ENCODE measurements around the gene COP1.

Gene COP1

GRCh38 chr1:176198413-176198812 is 8.7 kb downstream of the COP1 start:
- DNase-seq = no peak

- no peak for DNase-seq
These were observed 10.4 kb downstream of the COP1 start for GRCh38 chr1:176196728-176197127.

DNA sequence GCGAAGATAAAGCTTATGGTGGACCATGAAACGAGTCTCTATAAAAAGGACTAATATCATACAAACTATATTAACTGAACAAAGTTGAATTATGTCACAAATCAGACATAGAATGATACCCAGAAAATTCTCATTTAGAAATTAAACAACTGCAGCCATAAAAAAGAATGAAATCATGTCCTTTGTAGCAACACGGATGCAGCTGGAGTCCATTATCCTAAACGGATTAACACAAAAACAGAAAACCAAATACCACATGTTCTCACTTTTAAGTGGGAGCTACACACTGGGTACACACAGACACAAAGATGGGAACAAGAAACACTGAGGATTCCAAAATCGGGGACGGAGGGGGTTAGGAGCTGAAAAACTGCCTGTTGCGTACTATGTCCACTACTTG is 11.5 kb downstream of the COP1 start:
- DNase-seq = no peak

- no peak for DNase-seq
These were observed 13.4 kb downstream of the COP1 start for GRCh38 chr1:176193663-176194062.

DNA sequence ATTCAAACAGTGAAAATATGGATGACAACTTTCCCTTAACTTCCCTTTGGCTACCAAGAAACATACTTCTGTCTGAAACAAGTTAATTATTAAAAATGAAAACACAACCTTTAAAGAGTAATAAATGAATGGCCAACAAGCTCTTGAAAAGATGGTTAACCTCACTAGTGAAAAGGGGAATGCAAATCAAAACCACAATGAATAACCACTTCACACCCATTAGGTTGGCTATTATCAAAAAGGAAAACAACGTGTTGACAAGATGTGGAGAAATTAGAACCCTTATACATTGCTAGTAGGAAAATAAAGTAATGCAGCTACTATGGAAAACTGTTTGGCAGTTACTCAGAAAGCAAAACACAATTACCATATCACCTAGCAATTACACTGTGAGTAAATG is 14.1 kb downstream of the COP1 start:
- DNase-seq = no peak

GRCh38 chr1:176188604-176189003 is 18.5 kb downstream of the COP1 start:
- no peak for DNase-seq

- no peak for DNase-seq
These were observed 20.1 kb downstream of the COP1 start for GRCh38 chr1:176187001-176187400.

DNA sequence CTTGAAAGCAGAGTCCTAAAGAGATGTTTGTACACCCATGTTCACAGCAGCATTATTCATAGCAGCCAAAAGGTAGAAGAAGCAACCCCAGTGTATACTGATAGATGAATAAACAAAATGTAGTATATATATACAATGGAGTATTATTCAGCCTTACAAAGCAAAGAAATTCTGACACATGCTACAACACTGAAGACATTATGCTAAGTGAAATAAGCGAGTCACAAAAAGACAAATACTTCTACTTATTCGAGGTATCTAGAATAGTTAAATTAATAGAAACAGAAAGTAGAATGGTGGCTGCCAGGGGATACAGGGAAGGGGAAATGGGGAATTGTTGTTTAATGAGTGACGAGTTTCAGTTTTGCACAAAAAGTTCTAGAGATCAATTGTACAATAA is 23.5 kb downstream of the COP1 start:
- no peak for DNase-seq

DNA sequence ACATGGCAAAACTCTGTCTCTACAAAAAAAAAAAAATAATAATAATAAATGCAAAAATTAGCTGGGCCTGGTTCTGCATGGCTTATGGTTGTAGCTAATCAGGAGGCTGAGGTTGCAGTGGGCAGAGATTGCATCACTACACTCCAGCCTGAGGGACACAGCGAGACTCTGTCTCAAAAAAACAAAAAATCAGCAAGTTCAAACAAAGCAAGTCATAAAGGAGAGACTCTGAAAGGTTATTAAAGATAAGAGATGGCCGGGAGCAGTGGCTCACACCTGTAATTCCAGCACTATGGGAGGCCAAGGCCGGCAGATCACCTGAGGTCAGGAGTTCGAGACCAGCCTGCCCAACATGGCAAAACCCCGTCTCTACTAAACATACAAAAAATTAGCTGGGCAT is 28.8 kb downstream of the COP1 start:
- no peak for DNase-seq

- DNase-seq = no peak
These were observed 29.3 kb downstream of the COP1 start for GRCh38 chr1:176177764-176178163.

DNA sequence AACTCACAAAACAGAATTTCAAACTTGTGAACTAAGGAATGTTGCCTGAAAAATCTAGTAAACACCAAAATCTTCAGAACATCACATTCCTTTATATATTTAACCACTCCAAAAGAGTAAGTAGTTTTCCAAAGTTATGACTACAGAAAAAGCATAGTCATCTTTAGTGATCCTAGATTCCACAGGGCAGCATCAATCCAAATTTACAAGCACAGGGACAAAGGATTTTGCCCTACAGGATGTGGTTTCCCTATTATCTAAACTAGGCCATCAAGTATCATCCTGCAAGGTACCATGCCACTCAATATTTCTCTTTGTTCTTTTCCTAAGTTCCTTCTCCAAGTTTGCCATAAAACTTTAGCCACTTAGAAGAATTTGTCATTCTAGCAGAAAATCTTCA is 33.0 kb downstream of the COP1 start:
- no peak for DNase-seq

DNA sequence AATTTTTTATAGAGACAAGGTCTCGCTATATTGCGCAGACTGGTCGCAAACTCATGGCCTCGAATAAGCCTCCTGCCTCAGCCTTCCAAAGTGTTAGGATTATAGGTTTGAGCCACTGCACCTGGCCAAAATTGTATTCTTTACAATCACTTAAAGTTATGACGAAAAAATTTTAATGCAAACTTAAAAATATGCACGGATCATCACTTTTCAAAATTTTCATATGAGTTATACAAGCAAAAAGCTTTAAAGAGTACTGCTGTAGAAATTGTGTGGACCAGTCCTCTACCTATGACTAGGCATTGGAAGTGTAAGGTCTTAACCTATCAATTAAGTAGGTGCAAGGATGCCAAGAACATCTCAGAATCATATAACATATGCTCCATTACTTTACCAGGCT is 34.9 kb downstream of the COP1 start:
- no peak for DNase-seq

GRCh38 chr1:176167210-176167609 is 39.9 kb downstream of the COP1 start:
- DNase-seq = no peak

DNA sequence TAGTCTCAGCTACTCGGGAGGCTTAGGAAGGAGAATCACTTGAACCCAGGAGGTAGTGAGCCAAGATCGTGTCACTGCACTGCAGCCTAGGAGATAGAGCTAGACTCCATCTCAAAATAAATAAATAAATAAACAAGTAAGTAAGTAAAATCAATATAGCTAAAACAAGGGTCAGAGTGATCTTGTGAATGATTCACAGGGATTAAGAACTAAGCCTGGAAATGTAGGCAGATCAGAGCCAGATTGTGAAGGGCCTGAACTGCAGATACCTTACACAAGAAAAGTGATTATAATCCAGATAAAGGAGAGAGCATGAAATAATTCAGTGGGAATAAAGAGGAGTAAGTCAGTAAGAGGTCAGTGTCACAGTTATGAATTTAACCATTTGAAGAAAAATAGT is 41.5 kb downstream of the COP1 start:
- DNase-seq = no peak

DNA sequence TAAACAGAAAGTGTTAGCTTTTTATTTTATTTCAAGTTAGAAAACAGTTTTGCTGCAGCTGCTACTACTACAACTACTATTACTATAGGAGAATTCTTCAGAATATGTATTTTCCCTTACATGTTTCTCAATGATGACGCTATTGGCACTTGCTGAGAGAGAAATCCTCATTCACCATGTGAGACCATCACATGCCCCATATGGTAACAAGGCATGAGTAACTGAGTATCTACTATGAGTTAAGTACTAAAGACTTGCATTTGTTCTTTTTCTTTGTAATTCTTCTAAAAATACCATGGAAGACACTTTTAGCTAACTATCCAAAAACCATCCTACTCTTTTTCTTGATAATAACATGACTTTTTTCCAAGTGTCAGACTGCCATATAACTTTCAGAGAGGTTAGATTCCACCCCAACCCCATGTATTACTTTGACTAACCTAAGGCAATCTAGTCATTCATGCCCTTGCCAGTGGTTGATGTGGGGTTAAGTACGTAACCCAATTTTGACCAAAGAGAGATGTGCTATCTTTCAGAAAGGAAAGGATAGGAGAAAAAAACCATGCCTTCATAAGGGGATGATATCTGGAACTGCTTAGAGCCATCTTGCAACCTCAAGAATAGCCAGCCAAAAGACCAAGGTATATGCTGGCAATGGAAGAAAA is 42.9 kb downstream of the COP1 start:
- DNase-seq = no peak

- no peak for DNase-seq
These were observed 47.1 kb downstream of the COP1 start for GRCh38 chr1:176159993-176160392.

- DNase-seq = no peak
These were observed 49.1 kb downstream of the COP1 start for GRCh38 chr1:176157995-176158394.

- no peak for DNase-seq
These were observed 56.9 kb downstream of the COP1 start for GRCh38 chr1:176149939-176150807.

DNA sequence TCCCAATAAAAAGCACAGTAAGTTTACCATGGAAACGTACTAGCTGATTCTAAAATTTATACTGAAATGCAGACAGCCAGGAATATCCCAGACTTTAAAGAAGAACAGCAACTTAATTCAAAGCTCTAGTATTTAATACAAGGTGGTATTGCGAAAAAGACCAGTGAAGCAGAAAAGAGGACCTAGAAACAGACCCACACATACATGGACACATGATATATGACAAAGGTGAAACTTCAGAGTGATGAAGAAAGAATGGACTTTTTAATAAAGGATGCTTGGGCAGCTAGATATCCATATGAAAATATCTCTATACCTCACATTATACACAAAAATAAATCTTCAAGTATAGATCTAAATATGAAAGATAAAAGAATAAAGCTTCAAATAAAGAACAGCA is 62.6 kb downstream of the COP1 start:
- no peak for DNase-seq

GRCh38 chr1:176142973-176143372 is 64.1 kb downstream of the COP1 start:
- DNase-seq = no peak

- no peak for DNase-seq
These were observed 65.6 kb downstream of the COP1 start for GRCh38 chr1:176141449-176141848.

DNA sequence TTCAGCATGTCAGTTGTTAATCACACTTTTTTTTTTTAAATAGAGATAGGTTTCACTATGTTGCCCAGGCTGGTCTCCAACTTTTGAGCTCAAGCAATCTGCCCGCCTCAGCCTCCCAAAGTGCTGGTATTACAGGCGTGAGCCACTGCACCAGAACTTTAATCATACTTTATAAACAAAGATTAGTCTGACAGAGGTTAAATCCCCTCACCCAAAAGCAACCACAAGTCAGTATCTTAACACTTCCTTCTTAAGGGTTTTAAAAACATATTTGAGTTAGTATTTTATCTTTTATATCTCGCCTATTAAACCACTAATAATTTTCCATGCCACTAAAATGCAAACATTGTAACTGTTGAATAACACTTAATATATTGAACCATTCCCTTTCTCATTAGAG is 70.2 kb downstream of the COP1 start:
- DNase-seq = no peak

GRCh38 chr1:176134666-176135065 is 72.4 kb downstream of the COP1 start:
- DNase-seq = no peak

DNA sequence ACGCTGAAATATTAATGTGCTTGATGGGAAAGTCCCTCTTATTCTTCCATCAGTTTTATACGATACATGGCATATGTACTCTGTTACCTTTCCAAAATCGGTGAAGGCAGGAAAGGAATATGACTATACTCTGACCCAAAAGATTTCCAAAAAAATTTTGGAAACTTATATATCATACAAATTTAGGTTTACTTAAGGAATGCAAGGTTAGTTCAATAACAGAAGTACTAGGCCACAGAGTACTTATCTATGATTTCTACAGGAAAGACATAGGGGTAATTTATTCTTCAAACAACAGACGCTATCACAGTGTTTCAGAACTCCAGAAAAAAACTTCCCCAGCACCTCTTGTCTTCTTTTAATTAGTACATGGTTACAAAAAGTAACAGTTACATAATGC is 84.8 kb downstream of the COP1 start:
- DNase-seq = no peak

- DNase-seq = no peak
These were observed 87.5 kb downstream of the COP1 start for GRCh38 chr1:176119549-176119948.

Data from CD4-positive, alpha-beta T cell treated with Interleukin-17A for 4 hours (primary cell).